Fibroblast of lung (primary cell): Measurements from ENCODE around the gene PRDM16. TPM values are rescaled to one million over a fixed set of nuclear protein-coding genes. Genes with fewer than 3 reads are reported as not detected.

Experiments used
- DNase-seq, 2 donors: peaks; one replicate each; pipeline versions ENCODE4 v3.0.0 to v3.0.0-alpha.2; 2010; ENCODE audit warnings: low read depth in 2 of 2
- H2AFZ ChIP-seq: 2 replicates; pipeline ENCODE4 v1.5.1; 2012; ENCODE audit warnings: low read length, control low read depth, inconsistent platforms
- H3K27ac ChIP-seq: 2 replicates; pipeline ENCODE4 v1.5.1; 2011; ENCODE audit warnings: low read length, control low read depth; ENCODE audit not compliant: insufficient read depth
- H3K27me3 ChIP-seq: 2 replicates; pipeline ENCODE4 v1.5.1; 2011; ENCODE audit warnings: mild to moderate bottlenecking, low read length; ENCODE audit not compliant: control insufficient read depth, insufficient read depth
- H3K36me3 ChIP-seq: 2 replicates; pipeline ENCODE4 v1.5.1; 2011; ENCODE audit warnings: low read length; ENCODE audit not compliant: control insufficient read depth, insufficient read depth
- H3K4me1 ChIP-seq: 2 replicates; pipeline ENCODE4 v1.5.1; 2011; ENCODE audit warnings: low read length; ENCODE audit not compliant: control insufficient read depth, insufficient read depth; ENCODE audit errors: extremely low read depth
- H3K4me2 ChIP-seq: 2 replicates; pipeline ENCODE4 v1.5.1; 2011; ENCODE audit warnings: low read length, control low read depth; ENCODE audit not compliant: insufficient read depth; ENCODE audit errors: extremely low read depth
- H3K4me3 ChIP-seq, 4 experiments: fragments of 200-600 bp in 1 of 4; sonication (generic) in 1 of 4; replicated peaks in 1 of 4; 2 replicates each; pipeline ENCODE4 v1.5.1; 2011 to 2016; ENCODE audit warnings: low read length in 4 of 4, low read depth in 3 of 4, mild to moderate bottlenecking in 3 of 4, control low read depth in 2 of 4, inconsistent platforms in 1 of 4, mixed read lengths in 1 of 4; ENCODE audit not compliant: insufficient read depth in 1 of 4; ENCODE audit errors: control extremely low read depth in 1 of 4
- H3K79me2 ChIP-seq: 2 replicates; pipeline ENCODE4 v1.5.1; 2012; ENCODE audit warnings: mild to moderate bottlenecking, low read length, inconsistent platforms; ENCODE audit not compliant: control insufficient read depth, insufficient read depth
- H3K9ac ChIP-seq: 2 replicates; pipeline ENCODE4 v1.5.1; 2011; ENCODE audit warnings: mild to moderate bottlenecking, low read length, control low read depth; ENCODE audit not compliant: insufficient read depth
- H3K9me3 ChIP-seq: 2 replicates; pipeline ENCODE4 v1.5.1; 2012; ENCODE audit warnings: low read depth, low read length; ENCODE audit not compliant: control insufficient read depth, insufficient read depth
- H4K20me1 ChIP-seq: 2 replicates; pipeline ENCODE4 v1.5.1; 2011; ENCODE audit warnings: low read length; ENCODE audit not compliant: control insufficient read depth, insufficient read depth; ENCODE audit errors: extremely low read depth
- CTCF ChIP-seq, 2 donors: IDR thresholded peaks in 1 of 2; conservative IDR thresholded peaks in 1 of 2; 1 replicate in 1 of 2; 2 replicates in 1 of 2; pipeline ENCODE4 v1.5.1; 2011 to 2012; ENCODE audit warnings: low read length in 2 of 2, control low read depth in 1 of 2, inconsistent platforms in 1 of 2, low read depth in 1 of 2, mild to moderate bottlenecking in 1 of 2
- EZH2 ChIP-seq: IDR thresholded peaks from 2 replicates; pipeline ENCODE4 v1.5.1; 2012; ENCODE audit warnings: low read length, control low read depth, mild to moderate bottlenecking; ENCODE audit errors: missing control alignments
- polyA plus RNA-seq, 2 donors: library from polyadenylated mRNA; depleted of rRNA in 1 of 2; stranded (reverse) in 1 of 2; unstranded in 1 of 2; fragments of >200 nt; gene quantifications; 2 replicates each; pipeline ENCODE4 v1.2.1, GENCODE V29; 2011 to 2012; ENCODE audit warnings: missing spikeins in 1 of 2
- total RNA-seq: library from RNA; depleted of rRNA; stranded (reverse); fragments of >200 nt; gene quantifications from 2 replicates; pipeline ENCODE4 v1.2.1, GENCODE V29; 2014

The PRDM16 gene
- total and polyA plus RNA-seq, 2 donors (not counting 1 experiment from before 2014, with no cell fraction given), result 0.30 to 1.8 TPM

DNA sequence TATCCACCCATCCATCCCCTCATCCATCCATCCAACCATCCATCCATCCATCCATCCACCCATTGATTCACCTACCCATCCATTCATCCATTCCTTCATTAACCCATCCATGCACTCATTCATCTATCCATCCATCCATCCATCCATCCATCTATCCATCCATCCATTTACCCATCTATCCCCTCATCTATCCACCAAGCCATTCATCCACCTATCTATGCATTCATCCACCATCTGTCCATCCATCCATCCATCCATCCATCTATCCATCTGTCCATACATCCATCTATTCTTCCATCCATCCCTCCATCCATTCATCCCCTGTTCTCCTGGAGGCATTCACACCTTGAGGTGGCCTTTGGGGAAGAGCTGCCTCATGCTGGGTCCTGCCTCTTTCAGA is 107.0 kb downstream of the PRDM16 start:
- H3K4me1 ChIP-seq, result peaks cover 2% of the 10 kb centered on the region
- H4K20me1 ChIP-seq, result no peaks in the 10 kb centered on the region
- H2AFZ ChIP-seq, result no peak overlapping the region
- no peak overlapping the region for H3K4me2 ChIP-seq
- no peak overlapping the region for H3K4me3 ChIP-seq
- no peaks in the 10 kb centered on the region for H3K36me3 ChIP-seq
- H3K27me3 ChIP-seq, result no peaks in the 10 kb centered on the region
- H3K79me2 ChIP-seq, result no peaks in the 10 kb centered on the region
- DNase-seq, result no peak
- peaks cover 2% of the 10 kb centered on the region for H3K9me3 ChIP-seq
- H3K27ac ChIP-seq, result no peak overlapping the region
- TF ChIP-seq EZH2, result no peak
- TF ChIP-seq CTCF (conservative IDR thresholded peaks at IDR 0.05 in 1 of 2, IDR thresholded peaks at IDR 0.05 in 1 of 2; ENCODE audit: low read depth in 1 of 2, low read length in 2 of 2), result no peak
- H3K9ac ChIP-seq, result no peak overlapping the region

- Histone ChIP-seq H3K4me1 (no peaks in the 10 kb centered on the region), H3K4me3 (no peak overlapping the region)
- TF ChIP-seq CTCF (conservative IDR thresholded peaks at IDR 0.05 in 1 of 2, IDR thresholded peaks at IDR 0.05 in 1 of 2; ENCODE audit: low read depth in 1 of 2, low read length in 2 of 2), result no peak
- TF ChIP-seq EZH2, result no peak
These were observed 107.8 kb downstream of the PRDM16 start for GRCh38 chr1:3176820-3177219.

DNA sequence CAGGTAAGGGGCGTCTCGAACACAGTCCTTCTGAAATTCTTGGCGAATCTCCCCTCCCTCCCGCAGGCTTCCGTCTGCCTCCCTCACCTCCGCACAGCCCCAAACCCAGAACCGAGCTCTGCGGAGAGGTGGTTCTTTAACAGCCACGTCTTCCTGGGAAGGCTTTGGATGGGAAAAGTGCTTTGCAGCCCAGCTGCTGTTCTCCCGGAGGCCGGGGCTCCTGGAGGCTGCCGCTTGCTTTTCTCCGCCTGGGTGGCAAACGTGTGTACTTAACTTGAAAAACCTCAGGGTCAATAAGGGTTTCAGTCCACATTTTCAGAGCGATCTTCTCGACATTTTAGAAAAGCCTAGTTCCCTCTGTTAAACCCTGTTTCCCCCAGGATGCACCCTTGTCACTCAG is 109.3 kb downstream of the PRDM16 start:
- Histone ChIP-seq H3K27ac (no peak overlapping the region), H3K4me3 (no peak overlapping the region), H3K4me1 (no peaks in the 10 kb centered on the region), H2AFZ (no peak overlapping the region), H3K79me2 (no peaks in the 10 kb centered on the region), H3K9ac (no peak overlapping the region), H3K36me3 (no peaks in the 10 kb centered on the region), H4K20me1 (no peaks in the 10 kb centered on the region), H3K9me3 (peaks cover 7% of the 10 kb centered on the region), H3K27me3 (no peaks in the 10 kb centered on the region), H3K4me2 (no peak overlapping the region)
- TF ChIP-seq CTCF (conservative IDR thresholded peaks at IDR 0.05 in 1 of 2, IDR thresholded peaks at IDR 0.05 in 1 of 2; ENCODE audit: low read depth in 1 of 2, low read length in 2 of 2), result no peak
- TF ChIP-seq EZH2, result no peak
- DNase-seq, result no peak

More at GRCh38 chr1:3176820-3177219, 107.8 kb downstream of the PRDM16 start:
- H3K4me2 ChIP-seq, result no peak overlapping the region
- H3K79me2 ChIP-seq, result no peaks in the 10 kb centered on the region
- no peak for DNase-seq
- no peak overlapping the region for H3K27ac ChIP-seq
- H3K36me3 ChIP-seq, result no peaks in the 10 kb centered on the region
- H3K27me3 ChIP-seq, result no peaks in the 10 kb centered on the region
- no peaks in the 10 kb centered on the region for H4K20me1 ChIP-seq
- H3K9ac ChIP-seq, result no peak overlapping the region
- peaks cover 7% of the 10 kb centered on the region for H3K9me3 ChIP-seq
- no peak overlapping the region for H2AFZ ChIP-seq
